ENCODE measurements around the gene PDK2.
A peak's percentile ranks its signal among the peaks of the same experiment; 100 is the strongest.

Gene PDK2

DNA sequence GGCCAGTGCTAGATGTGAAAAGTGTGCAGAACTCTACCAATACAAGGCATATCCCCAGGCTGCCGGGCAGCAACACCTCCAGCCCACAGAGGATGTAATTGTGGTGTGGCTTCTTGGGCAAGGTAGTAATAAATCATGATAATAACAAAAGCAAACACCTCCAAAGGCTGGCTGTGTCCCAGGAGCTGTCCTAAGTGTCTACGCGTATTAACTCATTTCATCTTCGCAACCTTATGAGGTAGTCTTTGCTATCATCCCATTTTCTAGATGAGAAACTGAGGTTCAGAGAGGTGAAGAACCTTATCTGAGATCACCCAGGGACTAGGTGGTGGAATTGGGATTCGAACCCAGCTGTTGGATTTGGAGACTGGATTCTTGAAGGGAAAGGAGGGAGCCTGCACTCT is 5.3 kb downstream of the PDK2 start:
- no peak for DNase-seq (ENCODE audit: low read depth, low spot score)

DNA sequence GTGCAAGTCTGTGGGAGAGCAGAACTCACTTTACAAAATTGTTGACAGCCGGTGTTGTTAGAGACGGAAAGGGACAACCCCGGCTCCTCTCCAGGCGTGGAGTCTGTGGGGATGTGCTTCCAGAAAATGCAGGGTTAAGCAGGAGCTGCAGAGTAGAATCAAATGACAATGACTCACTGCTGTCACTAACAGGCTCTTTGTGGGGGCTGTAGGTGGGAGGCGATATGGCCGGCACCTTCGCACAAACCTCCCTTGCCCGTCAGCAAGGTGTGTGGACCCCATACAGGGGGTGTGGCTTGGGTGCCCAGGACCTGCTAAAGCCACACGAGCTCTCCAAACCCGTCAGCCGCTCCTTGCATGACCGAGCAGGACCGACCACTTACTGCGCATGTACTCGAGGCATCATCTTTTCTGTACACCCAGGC is 5.8 kb downstream of the PDK2 start:
- DNase-seq (ENCODE audit: low read depth, low spot score): peak; percentile 23

DNA sequence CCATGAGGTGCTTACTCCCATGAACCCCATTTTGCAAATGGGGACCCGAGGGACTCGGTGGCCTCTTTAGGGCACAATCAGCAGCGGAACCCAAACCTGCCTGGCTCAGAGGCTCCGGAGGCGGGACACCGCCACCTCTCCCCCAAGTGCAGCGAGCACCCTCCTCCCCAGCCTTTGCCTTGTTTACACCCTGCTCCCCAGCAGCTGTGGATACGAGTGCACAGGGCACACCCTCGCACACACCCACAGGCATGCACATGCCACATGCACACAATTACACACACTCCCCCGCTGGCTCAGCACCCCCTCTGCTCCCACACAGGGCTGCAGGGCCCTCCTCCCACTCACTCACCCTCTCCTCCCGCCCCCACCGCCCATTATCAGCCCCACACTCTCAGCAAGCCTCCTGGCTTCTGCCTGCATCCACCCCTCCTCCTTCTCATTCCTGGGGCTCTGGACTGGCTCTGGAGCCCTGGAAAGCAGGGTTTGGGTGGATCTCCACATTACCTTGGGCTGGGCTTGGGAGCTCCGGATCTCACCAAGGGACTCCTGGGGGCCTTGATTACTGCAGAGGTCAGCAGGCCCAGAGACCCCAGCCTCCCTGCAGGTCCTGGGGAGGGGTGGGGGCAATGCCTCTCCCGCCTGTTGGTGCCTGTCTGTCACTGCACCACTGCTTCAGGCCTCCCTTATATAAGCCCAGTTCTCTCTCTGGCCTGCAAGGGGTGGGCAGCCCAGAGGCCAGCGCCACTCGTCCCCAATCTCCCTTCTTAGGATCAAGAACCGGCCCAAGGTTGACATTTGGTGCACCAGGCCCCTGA is 6.4 kb downstream of the PDK2 start:
- DNase-seq (ENCODE audit: low read depth, low spot score): peak; percentile 31

DNA sequence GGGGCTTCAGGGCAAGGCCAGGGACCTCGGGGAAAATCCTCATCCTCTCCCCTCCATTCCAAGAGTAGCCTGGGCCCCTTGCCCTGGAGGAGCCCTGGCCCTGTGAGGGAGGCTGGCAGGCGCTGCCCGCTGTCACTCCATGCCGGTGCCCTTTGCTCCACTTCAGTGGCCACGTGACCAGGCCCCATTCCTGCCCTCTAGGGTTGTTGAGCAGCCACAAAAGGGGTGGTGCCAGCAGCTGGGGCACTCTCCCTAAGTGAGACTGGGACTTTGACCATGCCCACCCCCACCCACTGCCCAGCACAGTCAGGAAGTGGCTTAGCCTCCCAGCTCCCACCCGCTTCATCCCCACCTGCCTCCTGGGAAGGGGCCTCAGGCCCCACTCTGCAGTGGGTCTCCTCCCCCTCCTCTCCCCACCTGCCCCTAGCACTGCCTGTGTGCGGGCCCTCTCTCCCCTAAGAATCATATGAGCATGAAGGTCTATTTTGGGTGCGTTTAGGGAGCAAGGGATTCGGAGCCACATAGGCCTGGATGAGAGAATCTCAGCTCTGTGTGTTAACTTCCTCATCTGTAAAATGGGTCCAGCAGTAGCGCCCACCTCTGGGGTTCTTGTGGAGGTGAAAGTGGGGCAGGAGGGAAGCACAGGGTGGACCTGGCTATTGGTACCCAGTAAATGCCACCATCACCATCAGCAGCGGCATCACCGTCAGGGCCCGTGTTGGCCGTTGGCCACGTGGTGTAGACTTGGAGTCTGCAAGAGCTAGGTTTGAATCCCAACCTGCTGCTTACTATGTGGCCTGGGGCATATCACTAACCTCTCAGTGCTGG is 7.2 kb downstream of the PDK2 start:
- DNase-seq (ENCODE audit: low read depth, low spot score): no peak

DNA sequence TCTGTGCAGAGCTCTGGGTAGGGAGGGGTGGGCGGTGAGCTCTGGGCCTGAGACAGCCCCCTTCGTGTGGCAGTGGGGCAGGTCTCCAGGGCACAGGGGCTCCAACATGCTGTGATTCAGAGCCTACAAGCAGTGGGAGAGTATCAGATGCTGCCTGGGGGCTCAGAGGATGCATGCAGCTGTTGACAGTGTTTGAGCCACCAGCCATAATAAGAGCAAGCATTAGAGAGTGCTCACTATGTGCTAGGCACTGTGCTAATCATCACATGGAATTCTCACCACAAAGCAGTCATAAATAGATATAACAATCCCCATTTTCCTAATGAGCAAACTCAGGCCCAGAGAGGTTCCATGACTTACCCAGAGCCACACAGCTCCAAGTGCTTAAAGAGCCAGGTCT is 8.1 kb downstream of the PDK2 start:
- no peak for DNase-seq (ENCODE audit: low read depth, low spot score)

DNA sequence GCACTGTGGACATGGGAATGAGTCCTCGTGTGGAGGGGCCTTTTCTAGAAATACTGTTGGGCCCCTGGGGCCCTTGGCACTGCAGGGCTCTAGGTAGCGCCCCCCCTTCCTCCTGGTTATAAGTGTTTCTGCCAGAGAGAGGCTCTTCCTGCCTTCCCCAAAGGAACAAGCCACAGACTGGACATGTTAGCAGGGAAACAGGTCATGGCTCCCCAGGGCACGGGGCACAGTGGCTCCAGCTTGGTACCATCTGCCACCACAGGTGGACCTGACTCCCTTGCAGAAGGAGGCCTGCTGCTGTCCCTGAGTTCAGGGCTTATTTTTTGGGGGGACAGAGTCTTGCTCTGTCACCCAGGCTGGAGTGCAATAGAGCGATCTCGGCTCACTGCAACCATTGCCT is 8.8 kb downstream of the PDK2 start:
- no peak for DNase-seq (ENCODE audit: low read depth, low spot score)

DNA sequence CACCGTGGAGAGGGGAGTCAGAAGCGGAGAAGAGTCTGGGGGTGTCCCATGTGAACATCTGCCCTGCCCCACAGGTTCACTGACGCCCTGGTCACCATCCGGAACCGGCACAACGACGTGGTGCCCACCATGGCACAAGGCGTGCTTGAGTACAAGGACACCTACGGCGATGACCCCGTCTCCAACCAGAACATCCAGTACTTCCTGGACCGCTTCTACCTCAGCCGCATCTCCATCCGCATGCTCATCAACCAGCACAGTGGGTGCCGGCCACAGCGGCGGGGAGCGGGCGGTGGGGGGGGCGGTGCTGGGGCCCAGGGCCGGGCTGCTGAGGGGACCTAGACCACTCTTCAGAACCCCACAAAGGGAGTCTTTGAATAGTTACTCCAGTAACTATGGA is 10.7 kb downstream of the PDK2 start:
- no peak for DNase-seq (ENCODE audit: low read depth, low spot score)

DNA sequence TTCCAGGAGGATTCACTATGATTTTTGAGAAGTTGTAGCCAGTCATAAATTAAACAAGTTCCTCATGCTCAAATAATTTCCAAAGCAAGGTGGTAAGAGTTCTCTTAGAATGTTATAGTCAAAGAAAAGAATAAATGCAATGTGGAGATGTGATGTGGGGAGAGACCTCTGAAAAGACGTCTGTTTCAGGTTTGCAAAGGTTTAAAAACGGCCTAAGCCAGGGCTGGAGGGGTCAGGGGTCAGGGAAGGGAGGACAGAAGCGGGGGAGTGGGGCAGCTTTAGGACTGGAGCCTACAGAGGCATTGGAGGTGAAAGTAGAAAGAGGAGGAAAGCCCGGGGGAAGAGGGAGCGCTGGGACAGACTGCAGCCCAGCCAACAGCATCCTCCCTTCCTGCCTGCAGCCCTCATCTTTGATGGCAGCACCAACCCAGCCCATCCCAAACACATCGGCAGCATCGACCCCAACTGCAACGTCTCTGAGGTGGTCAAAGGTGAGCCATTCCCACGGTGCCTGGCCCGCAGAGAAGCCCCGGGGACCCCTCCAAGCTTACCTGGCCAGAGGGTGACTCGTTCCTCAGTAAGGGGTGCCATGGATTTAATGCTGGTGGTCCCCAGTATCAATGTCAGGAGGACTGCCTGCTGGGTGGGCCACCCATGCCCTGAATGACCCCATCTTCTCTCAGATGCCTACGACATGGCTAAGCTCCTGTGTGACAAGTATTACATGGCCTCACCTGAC is 11.4 kb downstream of the PDK2 start:
- no peak for DNase-seq (ENCODE audit: low read depth, low spot score)

DNA sequence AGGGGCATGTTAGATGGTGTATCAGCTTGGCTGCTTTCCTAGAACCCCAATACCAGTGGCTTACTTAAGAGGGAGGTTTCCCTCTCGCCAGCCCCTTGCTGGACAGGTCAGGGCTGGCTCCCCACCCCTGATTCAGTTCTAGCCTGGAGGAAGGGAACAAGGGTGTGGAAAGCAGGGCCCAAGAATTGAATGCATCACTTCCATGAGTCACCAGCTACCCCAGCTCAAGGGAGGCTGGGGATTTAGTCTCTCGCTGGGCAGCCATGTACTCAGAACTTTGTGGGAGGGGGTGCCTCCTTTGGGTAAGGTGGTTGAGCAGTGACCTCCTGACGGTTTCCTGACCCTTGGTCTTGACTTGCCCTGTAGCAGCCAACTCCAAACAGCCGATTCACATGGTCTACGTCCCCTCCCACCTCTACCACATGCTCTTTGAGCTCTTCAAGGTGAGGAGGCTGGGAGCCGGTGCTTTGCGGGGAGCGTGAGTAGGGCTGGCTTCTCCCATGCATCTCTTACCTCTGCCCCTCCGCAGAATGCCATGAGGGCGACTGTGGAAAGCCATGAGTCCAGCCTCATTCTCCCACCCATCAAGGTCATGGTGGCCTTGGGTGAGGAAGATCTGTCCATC is 12.8 kb downstream of the PDK2 start:
- DNase-seq (ENCODE audit: low read depth, low spot score): no peak

DNA sequence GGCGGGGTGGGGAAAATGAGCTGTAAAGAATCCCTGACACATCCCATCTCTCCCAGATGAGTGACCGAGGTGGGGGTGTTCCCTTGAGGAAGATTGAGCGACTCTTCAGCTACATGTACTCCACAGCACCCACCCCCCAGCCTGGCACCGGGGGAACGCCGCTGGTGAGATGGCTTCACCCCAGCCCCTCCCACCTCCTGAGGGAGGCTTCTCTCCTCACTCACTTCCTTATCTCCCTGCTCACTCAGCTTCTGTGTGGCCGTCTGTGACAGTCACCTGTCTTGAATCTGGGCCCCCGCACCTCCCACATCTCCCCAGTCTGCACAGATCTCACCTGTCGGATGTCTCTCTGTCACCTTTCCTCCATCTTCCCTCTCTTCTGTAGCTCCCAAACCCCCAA is 13.4 kb downstream of the PDK2 start:
- DNase-seq (ENCODE audit: low read depth, low spot score): no peak

DNA sequence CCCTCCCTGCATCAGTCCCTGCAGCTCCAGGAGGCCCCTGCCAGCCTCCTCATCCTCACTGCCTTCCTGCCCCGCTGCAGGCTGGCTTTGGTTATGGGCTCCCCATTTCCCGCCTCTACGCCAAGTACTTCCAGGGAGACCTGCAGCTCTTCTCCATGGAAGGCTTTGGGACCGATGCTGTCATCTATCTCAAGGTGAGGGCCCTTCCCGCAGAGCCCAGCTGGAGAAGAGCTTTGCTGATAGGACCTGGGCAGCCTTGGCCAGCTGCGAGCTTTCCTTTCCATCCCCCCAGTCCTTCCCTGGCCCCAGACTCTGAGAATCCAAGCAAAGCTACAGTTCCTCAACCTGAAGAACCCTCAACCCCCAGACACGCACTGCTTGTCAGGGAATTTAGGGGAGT is 14.1 kb downstream of the PDK2 start:
- DNase-seq (ENCODE audit: low read depth, low spot score): no peak

DNA sequence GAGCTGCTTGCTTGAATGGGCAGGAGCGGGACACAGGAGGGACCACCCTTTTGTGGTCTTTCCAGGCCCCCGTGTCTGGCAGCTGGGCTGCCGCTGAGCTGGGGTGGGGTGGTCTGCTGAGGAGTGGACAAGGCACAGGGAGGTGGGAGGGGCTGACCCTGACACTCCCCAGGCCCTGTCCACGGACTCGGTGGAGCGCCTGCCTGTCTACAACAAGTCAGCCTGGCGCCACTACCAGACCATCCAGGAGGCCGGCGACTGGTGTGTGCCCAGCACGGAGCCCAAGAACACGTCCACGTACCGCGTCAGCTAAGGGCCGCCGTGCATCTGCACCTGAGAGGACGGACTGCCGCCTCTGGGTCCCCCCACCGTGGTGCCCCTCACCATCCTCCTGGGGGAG is 14.6 kb downstream of the PDK2 start:
- no peak for DNase-seq (ENCODE audit: low read depth, low spot score)

DNA sequence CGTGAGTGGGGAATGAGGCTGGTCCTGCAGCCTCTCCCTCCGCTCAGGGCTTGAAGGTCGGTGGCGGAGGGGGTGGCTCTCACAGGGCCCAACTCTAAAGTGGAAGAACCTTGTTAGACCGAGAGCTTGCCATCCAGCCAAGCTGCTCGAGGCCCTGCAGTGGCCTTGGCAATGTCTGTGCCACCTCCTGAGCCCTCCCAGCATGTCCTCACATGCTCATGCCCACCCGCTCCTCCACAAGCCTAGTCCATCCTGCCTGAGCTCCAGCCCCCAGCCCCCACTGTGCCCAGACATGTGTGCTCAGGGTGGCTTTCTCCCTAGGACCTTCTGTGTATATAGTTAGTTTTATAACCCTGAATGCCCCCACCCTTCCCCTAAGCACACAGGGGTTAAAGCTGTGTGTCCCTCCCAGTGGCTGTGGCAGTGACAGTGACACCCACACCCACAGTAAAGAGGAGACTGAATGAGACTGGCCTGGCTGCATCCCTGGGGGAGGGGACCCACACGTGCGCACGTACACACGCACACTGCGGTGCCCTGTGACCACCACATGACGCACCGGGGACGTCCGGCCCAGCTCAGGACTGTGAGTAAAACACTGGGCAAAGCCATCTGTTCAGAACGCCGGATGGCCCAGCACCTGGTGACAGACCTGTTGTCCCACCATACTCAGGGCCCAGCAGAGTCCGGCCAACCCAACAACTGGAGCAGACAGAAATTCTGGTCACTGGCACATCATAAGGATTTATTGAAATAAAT is 15.6 kb downstream of the PDK2 start:
- DNase-seq (ENCODE audit: low read depth, low spot score): no peak

DNA sequence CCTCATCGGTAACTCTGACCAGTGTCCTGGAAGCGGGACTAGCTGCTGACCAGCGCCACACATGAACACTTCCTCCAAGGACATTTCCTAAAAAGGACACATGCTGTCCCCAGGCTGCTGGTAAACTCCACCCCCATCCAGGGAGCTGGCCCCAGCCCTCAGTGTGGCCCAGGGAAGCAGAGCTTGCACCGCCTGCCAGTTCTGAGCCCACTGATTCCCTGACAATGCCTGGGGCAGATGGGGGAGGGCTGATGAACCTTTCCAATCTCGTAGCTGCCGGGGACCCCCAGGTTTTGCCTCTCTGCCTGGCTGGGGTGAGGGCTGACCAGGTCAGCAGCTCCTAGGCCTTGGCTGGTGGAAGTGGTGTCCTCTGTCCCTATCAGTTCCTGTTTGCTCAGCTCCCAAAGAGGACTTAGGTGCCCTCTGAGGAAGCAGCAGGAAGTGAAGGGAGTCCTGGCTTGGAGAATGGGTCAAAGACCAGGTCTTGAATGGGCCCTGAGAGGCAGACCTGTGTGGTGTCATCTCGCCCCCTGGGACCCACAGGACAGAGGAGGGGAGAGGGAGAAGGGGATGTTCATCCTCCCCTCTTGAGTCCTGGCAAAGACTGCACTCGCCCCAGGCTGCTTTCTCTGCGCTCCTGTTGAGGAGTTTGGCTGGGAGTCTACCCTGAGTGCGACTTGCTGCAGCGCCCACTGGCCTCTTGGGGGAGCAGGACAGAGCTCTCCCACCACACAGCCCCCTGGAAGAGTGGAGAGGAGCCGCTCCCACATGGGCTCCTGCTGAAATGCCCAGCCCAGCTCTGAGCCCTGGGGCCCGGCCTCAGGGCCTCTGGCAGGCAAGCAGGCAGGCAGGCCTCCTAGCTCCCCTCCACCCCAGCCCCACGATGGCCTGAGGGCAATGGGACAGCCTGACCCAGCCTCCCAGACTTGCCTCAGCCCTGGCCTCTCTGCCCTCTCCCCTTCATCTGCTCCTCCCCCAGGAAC is 16.8 kb downstream of the PDK2 start:
- peak; percentile 81 for DNase-seq (ENCODE audit: low read depth, low spot score)

DNA sequence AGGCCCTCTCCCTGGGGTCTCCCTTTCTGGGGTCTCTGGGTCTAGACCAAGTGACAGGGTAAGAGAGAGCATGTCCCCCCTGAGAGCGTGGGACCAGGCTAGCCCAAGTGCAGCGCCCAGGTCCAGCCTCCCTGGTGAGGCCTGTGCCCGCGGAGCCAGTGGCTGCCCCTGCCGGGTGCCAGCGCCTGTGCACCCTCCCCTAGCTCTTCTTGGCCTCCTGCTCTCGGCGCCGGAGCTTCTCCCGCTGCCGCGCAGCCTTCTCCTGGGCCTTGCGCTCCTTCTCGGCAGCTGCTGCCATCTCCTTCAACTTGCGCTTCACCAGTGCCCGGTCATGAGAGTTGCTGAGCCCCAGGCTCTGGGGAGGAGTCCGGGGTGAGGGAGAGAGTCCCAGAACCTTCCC is 17.5 kb downstream of the PDK2 start:
- DNase-seq (ENCODE audit: low read depth, low spot score): no peak

DNA sequence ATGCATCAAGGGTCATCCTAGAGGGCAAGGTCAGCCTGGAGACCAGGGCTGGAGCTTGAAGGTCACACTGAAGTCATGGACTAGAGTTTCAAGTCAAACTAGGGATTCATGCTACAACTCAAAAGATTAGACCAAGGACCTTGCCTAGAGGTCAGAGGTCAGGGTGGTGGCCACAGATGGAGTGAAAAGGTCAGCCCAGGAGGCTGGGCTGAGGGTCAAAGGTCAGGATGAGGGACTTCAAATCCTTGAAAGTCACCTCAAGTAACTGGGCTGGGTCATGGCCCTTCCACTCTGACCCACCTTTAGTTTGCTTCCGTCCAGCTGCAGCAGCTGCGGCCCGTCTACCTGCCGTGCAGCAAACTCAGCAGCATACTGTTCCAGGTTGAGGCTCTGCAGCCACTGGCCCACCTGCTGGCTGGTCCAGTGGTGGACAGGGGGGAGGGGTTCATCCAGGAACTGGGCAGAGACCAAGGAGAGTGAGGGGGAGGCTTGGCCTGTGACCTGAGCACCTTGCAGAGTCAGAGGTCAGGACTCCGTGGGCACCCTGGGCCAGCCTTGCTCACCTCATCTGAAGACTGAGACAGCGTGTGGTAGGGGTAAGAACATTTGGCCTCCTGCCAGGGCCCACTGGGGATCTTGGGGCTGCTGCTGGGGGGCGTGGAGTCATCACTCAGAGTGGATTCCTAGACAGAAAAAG is 18.6 kb downstream of the PDK2 start:
- DNase-seq (ENCODE audit: low read depth, low spot score): no peak

DNA sequence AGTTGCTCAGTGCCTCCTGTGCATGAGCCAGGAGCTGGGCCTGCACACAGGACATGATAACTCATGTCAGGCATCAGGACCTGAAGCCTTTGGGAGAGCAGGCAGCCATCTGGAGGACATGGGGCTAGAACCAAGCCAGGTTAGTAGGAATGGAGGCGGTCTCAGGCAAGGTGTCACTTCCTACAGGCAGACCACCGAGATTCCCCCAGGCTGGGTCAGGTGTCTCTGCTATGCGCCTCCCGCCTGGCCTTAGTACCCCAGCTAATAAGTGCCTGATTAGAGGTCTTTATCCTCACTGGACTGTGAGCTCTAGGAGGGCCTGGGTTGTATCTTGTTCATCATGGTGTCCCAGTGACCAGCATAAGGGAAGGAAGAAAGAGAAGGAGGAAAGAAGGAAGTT is 19.2 kb downstream of the PDK2 start:
- no peak for DNase-seq (ENCODE audit: low read depth, low spot score)

DNA sequence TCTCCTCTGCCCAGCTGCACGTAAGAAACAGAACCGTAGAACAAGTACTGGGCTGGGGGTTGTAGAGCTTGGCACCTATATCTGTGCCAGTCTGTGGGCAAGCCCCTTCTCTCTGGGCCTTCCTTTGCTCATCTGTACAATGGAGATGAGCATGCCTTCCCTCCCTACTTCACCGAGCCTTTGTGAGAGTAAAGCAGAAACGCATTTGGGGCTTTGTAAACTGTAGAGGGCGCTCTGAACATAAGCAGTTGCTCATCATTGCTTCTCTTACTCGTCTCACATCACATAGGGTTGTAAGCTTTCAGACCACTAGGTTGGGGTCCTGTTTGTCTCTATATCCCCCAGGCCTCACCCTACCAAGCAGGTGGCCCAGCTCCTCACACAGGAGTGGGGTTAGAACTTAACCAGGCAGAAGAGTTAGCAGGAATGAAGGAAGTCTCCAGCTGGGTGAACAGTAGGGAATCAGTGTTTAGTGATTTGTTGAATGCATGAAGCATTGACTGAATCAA is 19.8 kb downstream of the PDK2 start:
- DNase-seq (ENCODE audit: low read depth, low spot score): peak; percentile 80

DNA sequence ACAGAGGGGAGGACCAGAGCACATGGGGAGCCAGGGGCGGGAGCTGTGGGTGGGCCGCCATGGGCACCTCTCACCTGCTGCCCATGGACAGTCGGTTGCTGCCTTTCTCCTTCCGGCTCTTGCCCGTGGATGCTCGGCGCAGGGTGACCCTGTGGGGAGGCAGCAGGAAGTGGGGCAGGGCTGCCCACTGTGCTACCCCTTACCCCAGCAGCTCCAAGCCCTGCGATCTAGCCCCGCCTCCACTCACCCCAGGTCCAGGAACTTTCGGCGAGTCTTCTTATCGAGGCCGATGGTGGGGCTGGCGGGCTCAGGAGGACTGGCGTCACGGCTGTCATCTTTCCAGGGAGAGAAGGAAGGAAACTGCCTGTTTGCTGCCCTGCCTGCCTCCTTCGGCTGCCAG is 20.6 kb downstream of the PDK2 start:
- DNase-seq (ENCODE audit: low read depth, low spot score): no peak

All from ELF-1 (cell line).